ENCODE results near the gene AKAP8L.

Gene AKAP8L

GRCh38 chr19:15436012-15436825 is 17.4 kb upstream of the AKAP8L start:
- DNase-seq: no peak

- DNase-seq: no peak
Observed at GRCh38 chr19:15433519-15434069, 14.8 kb upstream of the AKAP8L start.

- peak in 57 of 58 donors; percentile 17 to 93 (median 81) for DNase-seq
Observed at GRCh38 chr19:15432629-15433518, 14.1 kb upstream of the AKAP8L start.

GRCh38 chr19:15432018-15432494 is 13.3 kb upstream of the AKAP8L start:
- DNase-seq: no peak

GRCh38 chr19:15431396-15432017 is 12.7 kb upstream of the AKAP8L start:
- no peak for DNase-seq

GRCh38 chr19:15430526-15431120 is 11.8 kb upstream of the AKAP8L start:
- no peak for DNase-seq

GRCh38 chr19:15429825-15430467 is 11.2 kb upstream of the AKAP8L start:
- no peak for DNase-seq

- no peak for DNase-seq
Observed at GRCh38 chr19:15428956-15429824, 10.4 kb upstream of the AKAP8L start.

- no peak for DNase-seq
Observed at GRCh38 chr19:15427991-15428471, 9.2 kb upstream of the AKAP8L start.

- DNase-seq: no peak
Observed at GRCh38 chr19:15427350-15427700, 8.5 kb upstream of the AKAP8L start.

GRCh38 chr19:15426485-15427349 is 7.9 kb upstream of the AKAP8L start:
- DNase-seq: no peak

GRCh38 chr19:15425321-15425950 is 6.6 kb upstream of the AKAP8L start:
- no peak for DNase-seq

GRCh38 chr19:15424692-15425272 is 6.0 kb upstream of the AKAP8L start:
- DNase-seq: no peak

- no peak for DNase-seq
Observed at GRCh38 chr19:15424121-15424520, 5.3 kb upstream of the AKAP8L start.

GRCh38 chr19:15423130-15423529 is 4.3 kb upstream of the AKAP8L start:
- DNase-seq: no peak

GRCh38 chr19:15422296-15423075 is 3.7 kb upstream of the AKAP8L start:
- no peak for DNase-seq

Measured in anterior cingulate cortex (tissue), 58 donors.